Suppressor macrophage treated with lipopolysaccharide for 1 hour (primary cell): ENCODE data around the gene NFASC.

Experiments
- DNase-seq, 3 donors: peaks; one replicate each; pipeline ENCODE4 v3.0.0-alpha.2; 2020 to 2022

NFASC gene

GRCh38 chr1:204931313-204931712 lies 60.7 kb downstream of the NFASC start:
- DNase-seq: no peak

- no peak for DNase-seq
Observed at GRCh38 chr1:204931768-204932572, 61.3 kb downstream of the NFASC start.

- no peak for DNase-seq
Observed at GRCh38 chr1:204932573-204932909, 61.9 kb downstream of the NFASC start.

- no peak for DNase-seq
Observed at GRCh38 chr1:204935155-204935554, 64.5 kb downstream of the NFASC start.

- DNase-seq: no peak
Observed at GRCh38 chr1:204936765-204937164, 66.1 kb downstream of the NFASC start.

- DNase-seq: no peak
Observed at GRCh38 chr1:204937901-204938300, 67.2 kb downstream of the NFASC start.

GRCh38 chr1:204940591-204940990 lies 69.9 kb downstream of the NFASC start:
- no peak for DNase-seq

GRCh38 chr1:204941421-204942338 lies 71.0 kb downstream of the NFASC start:
- DNase-seq: peak; percentile 58 to 77 (median 65)

- DNase-seq: no peak
Observed at GRCh38 chr1:204943495-204943894, 72.8 kb downstream of the NFASC start.

GRCh38 chr1:204944662-204945061 lies 74.0 kb downstream of the NFASC start:
- DNase-seq: no peak

GRCh38 chr1:204945565-204945977 lies 74.9 kb downstream of the NFASC start:
- no peak for DNase-seq

- DNase-seq: no peak
Observed at GRCh38 chr1:204946640-204947039, 76.0 kb downstream of the NFASC start.

- no peak for DNase-seq
Observed at GRCh38 chr1:204947338-204947737, 76.7 kb downstream of the NFASC start.

GRCh38 chr1:204947747-204948146 lies 77.1 kb downstream of the NFASC start:
- DNase-seq: no peak

GRCh38 chr1:204950353-204951001 lies 79.8 kb downstream of the NFASC start:
- DNase-seq: no peak

- DNase-seq: no peak
Observed at GRCh38 chr1:204958317-204959307, 88.0 kb downstream of the NFASC start.

GRCh38 chr1:204959374-204959773 lies 88.7 kb downstream of the NFASC start:
- no peak for DNase-seq

- no peak for DNase-seq
Observed at GRCh38 chr1:204959836-204960235, 89.2 kb downstream of the NFASC start.

GRCh38 chr1:204960306-204961125 lies 89.9 kb downstream of the NFASC start:
- no peak for DNase-seq

GRCh38 chr1:204961765-204962419 lies 91.2 kb downstream of the NFASC start:
- no peak for DNase-seq
